GM18507 (cell line): ENCODE results near the gene STXBP1.

Experiments
- DNase-seq: peaks from one replicate; pipeline ENCODE4 v3.0.0; 2011; ENCODE audit warnings: low read depth; ENCODE audit not compliant: insufficient read length; ENCODE audit errors: extremely low spot score
- FAIRE-seq: peaks from 2 replicates; lab custom pipeline; 2011; peaks lifted over from hg19 to GRCh38; lab: Jason Lieb, UNC

The STXBP1 gene

GRCh38 chr9:127705577-127706379 lies 93.7 kb downstream of the STXBP1 start:
- FAIRE-seq: no peak
- no peak for DNase-seq

GRCh38 chr9:127706836-127707241 lies 94.8 kb downstream of the STXBP1 start, which contains the start of gene CFAP157:
Gene CFAP157 (plus strand): TSS chr9:127706988. CDS start chr9:127707032, 44 bp downstream.
- no peak for FAIRE-seq
- no peak for DNase-seq

- FAIRE-seq (peak; percentile 56), DNase-seq (no peak)
Observed at GRCh38 chr9:127707766-127708165, 95.7 kb downstream of the STXBP1 start.

- DNase-seq (no peak), FAIRE-seq (no peak)
Observed at GRCh38 chr9:127708952-127709587, 97.0 kb downstream of the STXBP1 start.

- FAIRE-seq (no peak), DNase-seq (no peak)
Observed at GRCh38 chr9:127710204-127710783, 98.2 kb downstream of the STXBP1 start.

GRCh38 chr9:127711226-127711701 lies 99.2 kb downstream of the STXBP1 start:
- DNase-seq: no peak
- FAIRE-seq: no peak

- DNase-seq: no peak
- FAIRE-seq: no peak
Observed at GRCh38 chr9:127711831-127712274, 99.8 kb downstream of the STXBP1 start.

- DNase-seq (no peak), FAIRE-seq (no peak)
Observed at GRCh38 chr9:127712371-127712770, 100.3 kb downstream of the STXBP1 start.

GRCh38 chr9:127712867-127713266 lies 100.8 kb downstream of the STXBP1 start:
- FAIRE-seq (no peak), DNase-seq (no peak)

GRCh38 chr9:127714020-127714750 lies 102.1 kb downstream of the STXBP1 start:
- DNase-seq (no peak), FAIRE-seq (no peak)

GRCh38 chr9:127714951-127715469 lies 102.9 kb downstream of the STXBP1 start:
- DNase-seq (no peak), FAIRE-seq (no peak)

GRCh38 chr9:127715470-127716337 lies 103.6 kb downstream of the STXBP1 start, which contains the start of the genes PTRH1 and TTC16:
Gene PTRH1 (minus strand): TSS chr9:127715663. CDS start chr9:127715639, 24 bp downstream.
Gene TTC16 (plus strand): TSS chr9:127716079. CDS start chr9:127716146, 67 bp downstream.
- FAIRE-seq: peak; percentile 98
- peak; percentile 98 for DNase-seq

GRCh38 chr9:127716412-127716811 lies 104.3 kb downstream of the STXBP1 start:
- FAIRE-seq (no peak), DNase-seq (no peak)

- DNase-seq: no peak
- FAIRE-seq: no peak
Observed at GRCh38 chr9:127717766-127718165, 105.7 kb downstream of the STXBP1 start.

GRCh38 chr9:127720031-127720864 lies 108.2 kb downstream of the STXBP1 start:
- no peak for FAIRE-seq
- no peak for DNase-seq

GRCh38 chr9:127720865-127721227 lies 108.8 kb downstream of the STXBP1 start:
- DNase-seq (no peak), FAIRE-seq (no peak)

GRCh38 chr9:127721391-127721821 lies 109.3 kb downstream of the STXBP1 start:
- DNase-seq (no peak), FAIRE-seq (no peak)
